Fibroblast of gingiva (primary cell): ENCODE measurements around the gene ZBED4.

Experiments
- DNase-seq: peaks from one replicate; pipeline ENCODE4 v3.0.0-alpha.2; 2011; ENCODE audit warnings: low read depth

ZBED4 gene

DNA sequence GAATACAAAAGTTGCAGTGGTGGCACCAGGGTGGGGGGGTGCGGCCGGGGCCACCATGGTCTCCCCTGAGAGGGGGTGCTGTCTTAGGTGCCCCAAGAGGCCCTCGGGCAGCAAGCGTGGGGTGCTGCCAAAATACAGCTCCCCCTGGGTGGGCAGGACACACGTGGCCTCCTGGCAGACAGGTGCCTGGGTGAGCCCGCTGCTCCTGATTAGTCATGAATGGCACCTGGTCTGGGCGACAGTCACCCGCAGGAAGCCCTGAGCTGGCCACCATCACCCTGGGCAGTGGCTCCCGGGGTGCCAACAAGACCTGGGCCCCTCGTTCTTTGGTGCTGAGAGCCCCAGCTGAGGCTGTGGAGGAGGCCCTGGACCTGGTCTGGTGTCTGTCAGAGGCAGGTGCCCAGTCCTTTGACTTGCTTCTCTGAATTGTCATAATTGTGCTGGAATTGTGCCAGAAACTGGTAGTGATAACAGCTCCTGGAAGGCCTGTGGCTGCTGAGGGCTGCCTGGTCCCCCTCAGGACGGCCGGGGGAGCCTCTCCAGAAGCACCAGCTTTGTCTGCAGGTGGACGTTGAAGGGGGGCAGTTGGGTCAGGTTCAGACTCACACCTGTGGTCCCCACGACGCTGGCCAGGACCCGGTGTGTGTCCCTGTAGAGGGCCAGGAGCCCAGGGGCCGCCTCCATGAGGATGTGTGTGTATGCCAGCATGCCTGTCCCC is 49.8 kb downstream of the ZBED4 start:
- DNase-seq, result no peak

DNA sequence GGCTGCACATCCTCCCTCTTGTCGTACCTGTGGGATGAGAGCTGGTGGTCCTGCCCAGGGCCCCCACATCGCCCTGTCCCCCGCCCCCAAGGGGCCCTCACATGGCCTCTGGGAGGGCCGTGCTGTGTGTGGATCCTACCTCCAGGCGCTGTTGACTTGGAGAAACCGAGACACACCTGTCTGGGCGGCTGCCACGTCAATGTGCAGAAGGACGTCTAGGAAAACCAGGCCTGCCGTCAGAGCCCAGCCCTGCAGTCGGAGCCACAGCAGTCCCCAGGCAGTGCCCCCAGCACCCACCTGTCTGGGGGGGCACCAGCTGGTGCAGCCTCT is 50.4 kb downstream of the ZBED4 start:
- DNase-seq, result no peak

DNA sequence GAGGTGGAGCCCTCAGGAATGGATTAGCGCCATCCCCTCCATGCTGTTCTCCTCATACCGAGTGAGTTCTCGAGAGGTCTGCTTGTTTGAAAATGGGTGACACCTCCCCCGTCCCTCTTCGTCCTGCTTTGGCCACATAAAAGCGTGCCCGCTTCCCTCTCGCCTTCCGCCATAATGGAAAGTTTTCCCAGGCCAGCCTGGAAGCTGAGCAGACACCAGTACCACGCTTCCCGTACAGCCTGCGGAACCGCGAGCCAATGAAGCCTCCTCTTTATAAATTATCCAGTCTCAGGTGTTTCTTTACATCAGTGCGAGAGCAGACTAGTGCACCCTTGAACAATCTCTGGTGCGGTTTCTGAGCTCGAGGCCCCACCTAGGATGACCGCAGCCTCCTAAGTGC is 51.8 kb downstream of the ZBED4 start:
- no peak for DNase-seq

DNA sequence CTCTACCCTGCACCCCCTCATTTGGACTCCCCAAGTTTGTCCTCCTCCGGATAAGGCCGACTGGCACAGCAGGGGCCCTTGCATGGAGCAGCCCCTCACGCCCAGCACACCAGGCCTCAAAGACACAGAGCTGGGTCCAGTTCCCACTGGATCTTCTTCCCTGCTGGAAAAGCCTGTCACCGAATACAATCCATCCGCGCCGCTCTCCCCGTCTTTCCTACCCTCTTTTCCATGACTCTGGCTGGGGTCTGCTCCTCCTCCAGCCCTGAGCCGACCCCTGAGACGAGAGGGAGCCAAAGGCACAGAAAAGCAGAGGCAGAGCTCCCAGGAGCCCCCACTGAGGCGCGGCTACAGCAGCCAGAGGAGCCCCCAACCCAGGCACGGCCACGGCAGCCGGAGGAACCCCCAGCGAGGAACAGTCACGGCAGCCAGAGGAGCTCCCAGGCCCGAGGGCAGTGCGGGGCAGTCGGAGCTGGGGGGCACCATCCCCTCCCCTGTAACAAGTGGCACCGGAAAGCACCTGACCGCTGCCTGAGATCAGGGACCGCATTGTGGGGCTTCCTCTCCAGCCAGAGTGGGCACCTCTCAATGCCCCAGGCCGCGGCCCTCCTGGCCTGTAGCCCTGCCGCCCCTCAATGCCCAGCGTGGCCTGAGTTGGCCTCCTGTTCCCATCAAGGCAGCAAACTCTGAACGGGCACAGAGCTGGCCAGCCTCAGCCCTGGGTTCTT is 52.6 kb downstream of the ZBED4 start:
- DNase-seq, result no peak

DNA sequence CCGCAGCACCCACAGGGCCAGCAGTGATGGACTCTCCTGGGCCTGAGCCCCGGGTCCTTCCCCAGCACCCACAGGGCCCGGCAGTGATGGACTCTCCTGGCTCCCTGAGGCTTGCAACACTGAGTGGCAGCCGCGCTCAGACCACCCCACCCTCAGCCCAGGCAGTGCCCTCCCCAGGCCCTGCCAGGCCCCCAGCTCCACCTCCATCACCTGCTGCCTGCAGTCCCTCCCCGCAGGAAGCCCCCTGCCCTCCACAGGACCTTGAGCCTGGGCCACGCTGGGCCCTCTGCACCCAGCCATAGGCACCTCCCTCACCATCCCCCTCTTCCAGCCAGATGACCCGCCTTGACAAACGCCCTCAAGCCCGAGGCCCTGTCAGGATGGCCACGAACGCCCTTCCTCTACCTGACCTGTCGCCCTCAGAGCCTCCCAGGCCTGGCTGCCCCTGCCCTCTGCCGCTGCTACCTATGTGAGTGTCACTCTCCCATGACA is 53.2 kb downstream of the ZBED4 start:
- no peak for DNase-seq

DNA sequence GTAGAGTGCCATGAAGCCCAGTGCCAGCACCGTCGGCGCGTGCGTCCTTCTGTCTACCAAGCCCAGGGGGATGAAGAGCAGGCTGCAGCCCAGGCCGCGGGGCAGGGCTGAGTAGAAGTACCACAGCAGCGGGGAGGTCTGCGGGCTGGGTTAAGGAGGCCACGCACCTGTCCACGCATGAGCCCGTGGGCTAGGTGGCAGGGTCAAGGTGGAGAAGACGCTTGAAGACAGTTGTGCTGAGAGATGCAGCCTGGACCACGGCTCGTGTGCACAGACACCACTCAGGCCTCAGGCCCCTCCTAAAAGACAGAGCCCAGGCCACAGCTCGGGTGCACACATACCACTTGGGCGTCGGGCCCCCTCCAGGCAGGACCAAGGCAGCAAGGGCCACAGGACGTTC is 54.2 kb downstream of the ZBED4 start:
- DNase-seq, result no peak

DNA sequence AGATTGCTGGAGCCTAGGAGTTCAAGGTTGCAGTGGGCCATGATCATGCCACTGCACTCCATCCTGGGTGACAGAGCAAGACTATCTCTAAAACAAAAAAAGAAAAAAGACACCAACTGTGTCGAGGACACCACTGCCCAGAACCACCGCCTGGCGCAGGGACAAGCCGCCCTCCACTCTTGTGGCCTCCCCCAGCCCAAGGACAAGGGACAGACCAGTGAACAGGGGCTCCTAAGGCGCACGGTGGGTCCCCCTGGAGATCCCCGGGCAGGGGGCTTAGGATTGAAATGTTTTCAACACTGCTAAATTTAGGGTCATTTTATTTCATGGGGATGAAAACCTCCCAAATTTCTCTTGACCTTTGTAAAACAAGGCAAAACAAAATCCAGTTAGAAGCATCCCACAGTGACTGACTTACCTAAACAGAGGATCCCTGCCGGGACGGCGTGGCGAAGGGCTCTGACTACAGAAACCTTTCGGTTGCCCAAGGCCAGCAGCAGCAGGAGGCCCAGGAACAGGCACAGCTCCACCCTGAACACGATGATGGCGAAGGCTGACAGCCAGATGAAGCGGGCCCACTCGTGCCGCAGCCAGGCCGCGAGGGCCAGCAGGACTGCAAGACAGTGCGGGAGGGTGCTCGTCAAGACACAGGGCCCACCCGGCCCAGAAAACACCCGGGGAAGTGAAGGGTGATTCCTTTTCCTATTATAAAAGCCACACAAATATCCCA is 56.0 kb downstream of the ZBED4 start:
- DNase-seq, result no peak

DNA sequence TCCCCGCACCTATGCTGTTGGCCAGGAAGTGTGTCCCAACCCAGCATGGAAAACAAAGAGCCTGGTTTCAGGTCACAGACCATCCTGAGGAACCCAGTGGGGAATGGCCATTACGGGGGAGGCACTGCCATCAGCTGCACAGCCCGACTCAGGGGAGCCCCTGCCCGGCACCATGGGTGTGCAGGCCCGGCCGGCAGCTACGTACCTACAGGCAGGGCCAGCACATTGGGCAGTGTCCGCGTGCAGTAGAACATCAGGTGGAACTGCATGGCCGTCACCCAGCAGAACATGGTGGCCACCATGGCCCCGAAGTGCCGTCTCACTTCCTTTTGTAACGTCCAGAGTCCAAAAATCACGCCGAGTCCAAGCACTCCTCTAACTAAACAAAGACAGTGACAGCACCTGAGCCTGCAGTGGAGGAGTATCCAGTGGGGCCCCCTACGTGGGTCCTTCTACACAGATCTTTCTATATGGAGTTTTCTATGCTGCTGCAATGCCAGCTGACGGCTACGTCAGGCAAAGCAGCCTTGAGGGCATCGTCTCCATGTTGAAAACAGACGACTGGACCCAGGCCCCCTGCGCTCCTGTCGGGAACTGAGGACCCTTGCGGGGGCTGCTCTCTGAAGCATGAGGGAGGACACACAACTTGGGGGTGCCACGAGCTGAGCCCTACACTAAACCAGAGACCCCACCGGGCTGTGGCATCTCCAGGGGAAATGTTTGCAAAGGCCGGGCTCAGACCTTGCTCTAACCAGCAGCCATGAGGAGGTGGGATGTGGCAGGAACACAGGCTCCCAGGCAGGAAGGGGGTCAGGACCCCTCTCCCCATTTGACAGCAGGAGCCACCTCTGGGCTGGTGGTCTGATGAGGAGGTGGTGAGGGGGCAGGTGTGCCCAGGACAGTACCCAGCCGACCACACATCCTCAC is 56.8 kb downstream of the ZBED4 start:
- no peak for DNase-seq

DNA sequence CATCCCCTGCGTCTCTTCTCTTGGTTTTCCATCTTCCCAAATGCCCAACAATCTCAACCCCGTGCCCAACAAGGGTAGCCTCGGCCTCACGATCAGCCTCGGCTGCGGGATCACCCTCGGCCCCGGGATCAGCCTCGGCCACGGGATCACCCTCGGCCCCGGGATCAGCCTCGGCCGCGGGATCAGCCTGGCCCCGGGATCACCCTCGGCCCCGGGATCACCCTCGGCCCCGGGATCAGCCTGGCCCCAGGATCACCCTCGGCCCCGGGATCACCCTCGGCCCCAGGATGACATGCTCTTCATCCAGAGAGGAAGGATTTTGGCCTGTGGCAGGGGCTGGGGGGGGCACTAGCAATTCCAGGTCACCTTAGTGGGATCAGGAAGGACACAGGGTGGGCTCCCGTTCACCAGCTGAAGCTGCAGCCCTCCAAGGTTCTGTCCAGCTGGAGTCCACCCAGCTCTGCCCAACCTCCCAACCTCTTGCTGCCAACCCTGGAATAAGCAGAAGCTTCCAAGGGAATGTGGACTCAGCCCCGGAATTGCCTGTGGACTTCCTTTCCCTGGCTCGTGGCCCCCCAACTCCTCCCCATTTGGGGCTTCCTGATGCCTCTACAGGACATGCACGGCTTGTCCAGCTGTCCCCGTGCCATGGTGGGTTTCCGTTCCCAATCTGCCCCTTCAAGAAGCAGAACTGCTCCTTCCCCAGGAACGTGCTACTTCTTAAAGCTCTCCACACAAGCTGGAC is 58.4 kb downstream of the ZBED4 start:
- no peak for DNase-seq

DNA sequence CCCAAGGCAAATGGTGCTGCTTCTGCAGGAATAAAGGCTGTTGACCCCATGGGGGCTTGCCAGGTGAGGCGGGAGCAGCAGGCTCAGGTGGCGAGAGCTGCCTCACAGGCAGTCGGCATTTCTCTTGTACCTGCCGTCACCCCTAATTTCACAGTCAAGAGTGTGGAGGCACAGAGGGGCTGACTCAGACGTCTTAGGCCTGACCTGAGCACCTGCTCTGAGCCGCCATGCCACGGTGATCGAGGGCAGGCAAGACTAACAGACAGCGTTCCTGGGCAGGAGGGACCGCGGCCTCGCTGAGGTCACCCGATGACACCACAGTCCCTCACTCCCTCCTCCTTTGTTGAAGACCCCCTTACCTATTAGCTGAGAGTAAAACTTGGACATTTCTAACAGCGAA is 59.4 kb downstream of the ZBED4 start:
- DNase-seq, result no peak

DNA sequence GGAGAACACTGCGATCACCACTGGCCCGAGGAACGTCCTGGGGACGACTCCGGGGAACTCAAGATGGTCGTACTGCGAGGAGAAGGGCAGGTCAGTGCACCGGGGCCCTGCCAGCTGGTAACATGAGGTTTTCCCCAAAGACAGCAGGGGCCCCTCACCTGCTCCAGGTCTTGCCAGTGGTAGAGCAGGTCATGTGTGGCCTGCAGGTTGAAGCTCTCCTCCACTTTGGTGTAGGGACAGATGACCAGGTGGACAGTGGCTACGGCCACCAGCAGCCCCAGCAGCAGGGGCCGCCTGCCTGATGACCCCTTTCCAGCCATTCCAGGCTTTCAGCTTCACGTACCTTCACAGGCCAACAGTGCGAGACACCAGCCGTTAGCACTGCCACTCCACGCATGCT is 59.8 kb downstream of the ZBED4 start:
- DNase-seq, result no peak

DNA sequence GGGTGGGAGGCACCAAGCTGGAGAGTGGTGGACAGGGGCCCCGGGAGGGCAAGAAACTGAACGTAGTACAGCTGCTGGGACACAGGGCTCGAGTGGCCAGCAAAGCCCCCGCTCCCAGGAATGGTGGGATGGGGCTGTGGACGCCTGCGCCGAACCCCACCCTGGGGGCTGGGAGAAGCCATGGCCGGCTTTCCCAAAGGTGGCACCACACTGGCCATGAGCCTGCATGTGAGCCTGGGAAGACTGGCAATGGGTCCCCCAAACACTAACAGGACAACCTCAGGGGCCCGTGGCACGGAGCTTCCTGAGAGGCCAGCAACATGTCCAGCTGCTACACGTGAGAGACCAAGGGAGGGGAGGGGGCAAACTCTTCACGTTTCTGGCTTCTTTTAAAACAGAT is 60.6 kb downstream of the ZBED4 start:
- DNase-seq, result no peak

DNA sequence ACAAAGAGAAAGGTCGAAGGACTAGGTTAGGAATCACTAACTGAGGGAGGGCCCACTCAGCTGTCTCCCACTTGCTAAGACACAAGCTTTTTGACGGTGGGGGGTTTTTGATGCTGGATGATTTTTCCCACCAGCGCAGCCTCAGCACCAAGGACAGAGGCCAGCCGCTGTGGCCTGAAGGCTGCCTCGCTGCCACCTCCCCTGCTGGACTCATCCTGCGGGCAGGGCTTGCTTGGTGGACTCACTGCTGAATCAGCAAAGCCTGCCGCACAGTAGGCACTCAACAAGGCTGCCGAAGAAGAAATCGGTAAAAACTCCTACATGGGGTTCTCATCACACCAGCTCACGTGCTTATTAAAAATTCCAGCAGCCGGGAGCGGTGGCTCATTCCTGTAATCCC is 62.0 kb downstream of the ZBED4 start:
- no peak for DNase-seq

DNA sequence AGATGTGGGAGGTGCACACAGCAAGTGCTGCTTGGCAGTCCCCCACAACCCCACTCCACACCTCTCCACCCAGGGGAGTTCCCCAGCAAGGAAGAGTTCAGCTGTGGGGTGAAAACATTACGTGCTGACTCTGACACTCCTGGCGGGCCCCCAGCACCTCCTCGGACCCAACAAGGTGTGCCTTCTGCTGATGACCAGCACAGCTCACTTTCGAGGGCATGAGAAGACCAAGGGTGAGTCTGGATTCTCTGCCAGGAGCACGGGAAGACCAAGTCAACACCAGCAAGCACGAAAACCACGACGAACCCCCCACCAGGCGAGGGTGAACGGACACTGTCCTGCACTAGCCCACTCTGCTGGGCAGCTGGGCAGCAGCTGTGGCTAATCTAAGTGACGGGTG is 63.2 kb downstream of the ZBED4 start:
- DNase-seq, result no peak

DNA sequence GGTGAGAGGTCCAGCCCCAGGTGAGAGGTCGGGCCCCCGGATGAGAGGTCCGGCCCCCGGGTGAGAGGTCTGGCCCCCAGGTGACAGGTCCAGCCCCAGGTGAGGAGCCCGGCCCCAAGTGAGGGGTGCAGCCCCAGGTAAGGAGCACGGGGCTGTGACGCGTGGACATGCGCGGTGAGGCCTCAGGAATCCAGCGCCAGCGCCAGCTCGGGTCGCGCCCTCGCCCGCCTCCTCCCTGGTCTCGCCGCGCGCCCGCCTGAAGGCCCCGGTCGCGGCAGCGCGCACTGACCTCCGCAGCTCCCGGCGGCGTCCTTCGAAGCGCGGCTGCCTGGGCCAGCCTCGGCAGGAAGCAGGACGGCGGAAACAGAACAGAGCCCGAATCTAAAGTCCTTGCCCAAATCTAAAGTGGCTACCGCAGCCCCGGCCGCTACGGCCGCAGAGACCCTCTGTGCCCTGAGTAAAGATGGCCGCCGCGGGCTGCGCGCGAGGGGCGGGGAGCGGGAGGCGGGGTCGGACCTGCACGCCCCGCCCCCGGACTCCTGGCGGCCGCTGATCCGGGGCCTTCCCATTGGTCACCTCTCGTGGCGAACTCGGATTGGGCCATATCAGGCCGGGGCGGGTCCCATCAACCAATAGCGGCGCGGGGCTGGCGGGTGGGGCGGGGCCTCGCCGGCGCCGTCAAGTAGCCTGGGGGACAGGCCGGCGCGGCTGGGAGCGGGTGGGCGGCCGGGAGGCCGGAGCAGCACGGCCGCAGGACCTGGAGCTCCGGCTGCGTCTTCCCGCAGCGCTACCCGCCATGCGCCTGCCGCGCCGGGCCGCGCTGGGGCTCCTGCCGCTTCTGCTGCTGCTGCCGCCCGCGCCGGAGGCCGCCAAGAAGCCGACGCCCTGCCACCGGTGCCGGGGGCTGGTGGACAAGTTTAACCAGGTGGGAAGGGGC is 64.6 kb downstream of the ZBED4 start, which contains the start of the genes ALG12 and CRELD2:
TSS of gene ALG12 (minus strand) at position 465 of the 937 bp plus-strand sequence. CDS start 4,673 bp downstream, outside the sequence.
TSS of gene CRELD2 (plus strand) at position 661 of the 937 bp plus-strand sequence. CDS start at position 797, 136 bp downstream.
- DNase-seq, result peak; percentile 96

DNA sequence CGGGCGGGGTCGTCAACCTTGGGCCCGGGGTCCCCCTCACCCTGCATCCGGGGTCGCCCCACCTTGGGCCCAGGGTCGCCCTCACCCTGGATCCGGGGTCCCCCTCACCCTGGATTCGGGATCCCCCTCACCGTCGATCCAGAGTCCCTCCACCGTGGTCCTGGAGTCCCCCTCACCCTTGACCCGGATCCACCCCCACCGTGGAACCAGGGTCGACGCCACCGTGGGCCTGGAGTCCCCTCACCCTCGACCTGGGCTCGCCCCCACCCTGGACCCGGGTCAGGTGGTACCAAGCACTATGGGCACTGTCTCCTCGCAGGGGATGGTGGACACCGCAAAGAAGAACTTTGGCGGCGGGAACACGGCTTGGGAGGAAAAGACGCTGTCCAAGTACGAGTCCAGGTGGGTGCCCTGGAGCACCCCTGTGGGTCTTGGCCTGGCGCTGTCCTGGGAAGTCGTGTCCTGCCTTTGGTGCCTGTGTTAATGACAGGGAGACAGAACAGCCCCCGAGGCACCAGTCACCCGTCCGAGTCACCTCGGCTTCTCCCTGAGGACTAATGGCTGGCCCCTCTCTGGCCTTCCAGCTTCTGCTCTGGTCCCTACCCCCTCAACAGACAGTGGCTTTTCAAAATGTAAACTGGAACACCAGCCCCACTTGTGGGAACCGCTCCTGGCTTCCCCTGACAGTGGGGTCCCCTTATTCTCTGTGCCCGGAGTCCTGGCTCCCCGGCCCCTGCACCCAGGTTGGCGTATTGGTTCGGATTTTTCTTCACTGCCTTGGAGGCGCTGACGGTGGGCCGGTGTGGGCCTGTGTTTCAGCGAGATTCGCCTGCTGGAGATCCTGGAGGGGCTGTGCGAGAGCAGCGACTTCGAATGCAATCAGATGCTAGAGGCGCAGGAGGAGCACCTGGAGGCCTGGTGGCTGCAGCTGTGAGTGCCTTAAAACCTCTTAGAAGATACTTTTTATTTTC is 65.6 kb downstream of the ZBED4 start:
- DNase-seq, result no peak

DNA sequence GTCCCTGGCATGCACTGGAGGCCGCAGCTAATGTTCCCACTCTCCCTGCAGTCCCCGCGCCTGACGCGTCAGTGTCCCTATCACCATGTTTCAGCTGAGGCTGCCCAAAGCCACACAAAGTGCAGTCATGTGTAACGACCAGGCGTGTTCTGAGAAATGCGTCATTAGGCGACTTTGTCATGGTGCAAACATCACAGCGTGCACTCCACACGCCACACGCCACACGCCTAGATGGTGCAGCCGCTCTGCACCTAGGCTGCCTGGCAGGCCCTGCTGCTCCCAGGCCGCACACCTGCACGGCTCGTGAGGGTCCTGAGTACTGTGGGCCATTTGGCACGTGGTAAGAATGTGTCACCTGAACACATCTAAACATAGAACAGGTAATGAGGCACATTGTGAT is 67.2 kb downstream of the ZBED4 start:
- no peak for DNase-seq

DNA sequence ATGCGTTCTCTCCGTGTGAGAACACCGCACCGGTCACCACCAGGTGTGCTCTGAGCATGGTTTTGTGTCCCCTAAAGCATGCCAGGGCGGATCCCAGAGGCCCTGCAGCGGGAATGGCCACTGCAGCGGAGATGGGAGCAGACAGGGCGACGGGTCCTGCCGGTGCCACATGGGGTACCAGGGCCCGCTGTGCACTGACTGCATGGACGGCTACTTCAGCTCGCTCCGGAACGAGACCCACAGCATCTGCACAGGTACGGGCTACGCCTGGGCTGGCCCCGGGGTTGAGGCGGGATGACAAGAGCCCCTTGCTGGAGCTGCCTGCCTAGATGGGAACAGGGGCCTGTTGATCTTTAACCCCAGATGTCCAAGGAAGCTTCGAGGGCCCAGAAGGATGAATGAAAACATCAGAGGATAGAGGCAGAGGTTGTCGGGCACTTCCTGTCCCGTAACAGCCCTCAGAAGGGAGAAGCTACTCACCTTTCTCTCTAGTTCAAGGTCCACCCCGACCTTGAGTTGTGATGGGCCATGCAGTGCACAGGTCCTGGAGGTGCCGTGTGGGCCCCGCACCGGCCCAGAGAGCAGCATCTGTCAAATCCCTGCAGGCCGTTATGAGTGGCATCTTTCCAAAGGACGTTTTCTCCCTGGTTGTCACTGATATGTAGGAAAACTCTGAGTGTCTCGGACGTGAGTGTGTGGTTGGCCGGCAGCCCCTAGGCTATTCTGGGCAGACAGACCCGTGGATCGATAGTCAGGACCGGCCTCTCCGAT is 68.0 kb downstream of the ZBED4 start:
- DNase-seq, result no peak
